ENCODE data around the gene CAMSAP2. TPM values are rescaled to one million over a fixed set of nuclear protein-coding genes. Genes with fewer than 3 reads are reported as not detected.

The CAMSAP2 gene
- total and polyA plus RNA-seq, 2 of the 4 experiments (the other 2 are of a cell fraction), result 8.3 to 29.4 TPM

- no peak overlapping the region for H3K9ac ChIP-seq (ENCODE audit: low read depth, low read length)
- dilution Hi-C loops (cut with HindIII; ENCODE audit: low sequenced_read_pairs, unreplicated experiment) (no loop called here), intact Hi-C loops (cut with micrococcal nuclease) (no loop called here), in situ Hi-C loops (cut with MboI; ENCODE audit: low sequenced_read_pairs) (no loop called here)
- ChIA-PET CTCF (no interaction called here), POLR2A (ENCODE audit: unreplicated experiment) (no interaction called here)
- no peak overlapping the region for H2BK5ac ChIP-seq (ENCODE audit: low read depth, low read length, poor library complexity, severe bottlenecking)
- peaks cover 8% of the 10 kb centered on the region for H3K9me1 ChIP-seq (ENCODE audit: insufficient read depth, low read length)
- no peaks in the 10 kb centered on the region for H3K9me3 ChIP-seq (ENCODE audit: control insufficient read depth, insufficient read depth, low read length)
- H3K23ac ChIP-seq (ENCODE audit: low read depth, low read length), result no peak overlapping the region
- no TSS peak for BruUV-seq (replicated peaks)
- no peak overlapping the region for H3K4ac ChIP-seq (ENCODE audit: low read depth, low read length)
- H3K4me2 ChIP-seq (ENCODE audit: low read depth, low read length), result no peak overlapping the region
- H4K8ac ChIP-seq (ENCODE audit: low read depth in 2 of 2, low read length in 2 of 2), result no peak overlapping the region
- H3K27ac ChIP-seq (ENCODE audit: insufficient read depth, low read length), result no peak overlapping the region
- H3K79me1 ChIP-seq (ENCODE audit: low read depth in 1 of 2, low read length in 2 of 2), result peaks cover 10 to 59% of the 10 kb centered on the region in 2 experiments
- no peak overlapping the region for H4K91ac ChIP-seq (ENCODE audit: insufficient read depth, low read depth, low read length)
- H3K14ac ChIP-seq (replicated peaks; ENCODE audit: low read depth, low read length), result no peak overlapping the region
- H2AFZ ChIP-seq (replicated peaks; ENCODE audit: low read length, poor library complexity), result no peak overlapping the region
- peaks cover 11% of the 10 kb centered on the region for H3K36me3 ChIP-seq (ENCODE audit: control insufficient read depth, insufficient read depth, low read length)
- TF ChIP-seq MXI1 (IDR thresholded peaks at IDR 0.05; ENCODE audit: borderline replicate concordance, low read depth, low read length), result no peak
- no peak overlapping the region for H4K5ac ChIP-seq (ENCODE audit: low read depth, low read length)
- 75% methylated on average over 1 of the region's 2 CpGs; no CpG with 5 or more reads in 1 of the 2 experiments for WGBS, 2 experiments (ENCODE audit: extremely low coverage in 2 of 2, insufficient read length in 1 of 2)
- H2BK15ac ChIP-seq (ENCODE audit: low read depth, low read length), result no peak overlapping the region
- peak; percentile 21 for ATAC-seq (ENCODE audit: low read depth)
- DNase-seq, result no peak
- H3K27me3 ChIP-seq (ENCODE audit: control insufficient read depth, insufficient read depth, low read length), result no peaks in the 10 kb centered on the region
- peaks cover 26% of the 10 kb centered on the region for H4K20me1 ChIP-seq (ENCODE audit: insufficient read depth, low read length)
- H2AK5ac ChIP-seq (ENCODE audit: low read depth, low read length), result no peak overlapping the region
- no peak overlapping the region for H2BK120ac ChIP-seq (ENCODE audit: low read depth, low read length)
- H3K4me3 ChIP-seq (ENCODE audit: insufficient read depth, low read depth, low read length), result no peak overlapping the region
- no peak overlapping the region for H3K18ac ChIP-seq (ENCODE audit: low read depth, low read length)
- H3K56ac ChIP-seq (ENCODE audit: extremely low read depth, insufficient read depth, low read length), result no peak overlapping the region
- H3K4me1 ChIP-seq (ENCODE audit: control insufficient read depth, insufficient read depth, low read length), result peaks cover 10% of the 10 kb centered on the region
- no peak overlapping the region for H2BK20ac ChIP-seq (ENCODE audit: low read depth, low read length)
- no peak overlapping the region for H2AK9ac ChIP-seq (replicated peaks; ENCODE audit: low read depth, low read length, poor library complexity)
These were observed 35.6 kb downstream of the CAMSAP2 start for GRCh38 chr1:200774311-200774710.

Data from IMR-90 (cell line).